ENCODE results near the gene KREMEN2.
"Not testable (repeated sequence)": the region's sequence is repeated elsewhere in the genome, so short reads cannot be mapped to it uniquely, and the experiment has no call there.

The KREMEN2 gene

DNA sequence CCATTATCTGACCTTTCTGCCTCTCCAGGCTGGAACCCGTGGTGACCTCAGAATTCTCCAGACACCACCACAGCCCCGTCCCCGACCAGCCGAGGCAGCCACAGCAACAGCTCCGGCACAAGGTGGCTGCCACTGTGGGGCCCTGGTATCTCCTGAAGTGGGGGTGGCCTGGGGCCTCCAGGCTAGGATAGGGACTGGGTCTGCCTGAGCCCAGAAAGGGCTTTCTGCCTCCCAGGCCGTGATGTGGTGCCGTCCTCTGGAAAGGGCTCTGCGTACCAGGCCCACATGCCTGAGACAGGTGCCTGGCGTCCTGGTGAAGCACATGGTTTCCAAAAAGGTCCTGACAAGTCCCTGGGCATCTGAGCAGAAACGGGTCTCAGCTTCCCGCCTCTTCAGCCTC, 35.3 kb upstream of the KREMEN2 start:
- no peaks in the 10 kb centered on the region for H3K36me3 ChIP-seq (ENCODE audit: insufficient read depth, low read length)
- H3K4me3 ChIP-seq (ENCODE audit: low read depth, low read length): no peak overlapping the region
- H3K4me1 ChIP-seq (ENCODE audit: control insufficient read depth, insufficient read depth, low read length, unreplicated experiment): no peaks in the 10 kb centered on the region
- H2AFZ ChIP-seq (ENCODE audit: low read length, unreplicated experiment): no peak overlapping the region
- H3K79me2 ChIP-seq (ENCODE audit: control insufficient read depth, insufficient read depth, low read length, unreplicated experiment): no peaks in the 10 kb centered on the region
- H3K27ac ChIP-seq (ENCODE audit: low read depth, low read length): no peak overlapping the region
- H3K27me3 ChIP-seq (ENCODE audit: insufficient read depth, low read length): no peaks in the 10 kb centered on the region

DNA sequence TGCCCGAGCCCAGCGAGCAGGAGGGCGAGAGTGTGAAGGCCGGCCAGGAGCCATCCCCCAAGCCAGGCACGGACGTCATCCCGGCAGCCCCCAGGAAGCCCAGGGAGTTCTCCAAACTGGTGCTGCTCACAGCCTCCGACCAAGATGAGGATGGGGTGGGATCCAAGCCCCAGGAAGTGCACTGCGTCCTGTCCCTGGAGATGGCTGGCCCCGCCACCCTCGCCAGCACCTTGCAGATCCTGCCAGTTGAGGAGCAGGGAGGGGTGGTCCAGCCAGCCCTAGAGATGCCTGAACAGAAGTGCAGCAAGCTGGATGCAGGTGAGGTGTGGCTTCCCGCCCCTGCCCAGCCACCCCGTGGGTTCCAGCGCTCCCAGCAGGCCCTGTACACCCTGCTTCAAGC, 34.4 kb upstream of the KREMEN2 start:
- H3K79me2 ChIP-seq (ENCODE audit: control insufficient read depth, insufficient read depth, low read length, unreplicated experiment): no peaks in the 10 kb centered on the region
- no peaks in the 10 kb centered on the region for H3K4me1 ChIP-seq (ENCODE audit: control insufficient read depth, insufficient read depth, low read length, unreplicated experiment)
- H3K4me3 ChIP-seq (ENCODE audit: low read depth, low read length): no peak overlapping the region
- H3K27me3 ChIP-seq (ENCODE audit: insufficient read depth, low read length): no peaks in the 10 kb centered on the region
- H2AFZ ChIP-seq (ENCODE audit: low read length, unreplicated experiment): no peak overlapping the region
- H3K27ac ChIP-seq (ENCODE audit: low read depth, low read length): no peak overlapping the region
- no peaks in the 10 kb centered on the region for H3K36me3 ChIP-seq (ENCODE audit: insufficient read depth, low read length)

DNA sequence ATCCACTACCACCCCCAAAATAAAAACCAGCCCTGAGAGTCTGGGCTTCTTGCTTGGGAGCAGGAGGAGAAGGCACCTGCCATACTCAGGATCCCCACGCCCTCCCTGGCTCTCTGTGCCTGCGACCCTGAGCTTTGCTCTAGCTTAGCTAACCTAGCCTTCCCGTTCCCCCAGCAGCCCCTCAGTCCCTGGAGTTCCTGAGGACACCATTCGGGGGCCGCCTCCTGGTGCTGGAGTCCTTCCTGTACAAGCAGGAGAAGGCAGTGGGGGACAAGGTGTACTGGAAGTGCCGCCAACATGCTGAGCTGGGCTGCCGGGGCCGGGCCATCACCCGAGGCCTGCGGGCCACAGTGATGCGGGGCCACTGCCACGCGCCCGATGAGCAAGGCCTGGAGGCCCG, 33.8 kb upstream of the KREMEN2 start:
- Histone ChIP-seq H3K36me3 (ENCODE audit: insufficient read depth, low read length) (no peaks in the 10 kb centered on the region), H3K27ac (ENCODE audit: low read depth, low read length) (no peak overlapping the region)

DNA sequence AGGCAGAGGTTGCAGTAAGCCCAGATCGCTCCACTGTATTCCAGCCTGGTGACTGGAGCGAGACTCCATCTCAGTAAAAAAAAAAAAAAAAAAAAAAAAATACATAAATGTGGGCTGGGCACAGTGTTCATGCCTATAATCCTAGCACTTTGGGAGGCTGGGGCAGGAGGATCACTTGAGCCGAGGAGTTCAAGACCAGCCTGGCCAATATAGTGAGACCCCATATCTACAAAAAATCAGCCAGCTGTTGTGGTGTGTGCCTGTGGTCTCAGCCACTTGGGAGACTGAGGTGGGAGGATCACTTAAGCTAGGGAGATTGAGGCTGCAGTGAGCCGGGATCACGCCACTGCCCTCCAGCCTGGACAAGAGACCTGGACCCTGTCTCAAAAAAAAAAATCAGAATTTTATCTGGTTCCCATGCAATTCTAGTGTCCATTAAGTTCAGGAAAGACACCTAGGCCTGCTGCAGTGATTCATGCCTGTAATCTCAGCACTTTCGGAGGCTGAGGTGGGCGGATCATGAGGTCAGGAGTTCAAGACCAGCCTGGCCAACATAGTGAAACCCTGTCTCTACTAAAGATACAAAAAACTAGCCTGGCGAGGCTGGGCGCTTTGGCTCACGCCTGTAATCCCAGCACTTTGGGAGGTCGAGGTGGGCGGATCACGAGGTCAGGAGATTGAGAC, 32.7 kb upstream of the KREMEN2 start:
- not testable (repeated sequence) for H3K4me1 ChIP-seq (ENCODE audit: control insufficient read depth, insufficient read depth, low read length, unreplicated experiment); H3K36me3 ChIP-seq (ENCODE audit: insufficient read depth, low read length)

More for the DNA sequence above, 33.8 kb upstream of the KREMEN2 start:
- H2AFZ ChIP-seq (ENCODE audit: low read length, unreplicated experiment): no peak overlapping the region
- H3K4me3 ChIP-seq (ENCODE audit: low read depth, low read length): no peak overlapping the region
- H3K79me2 ChIP-seq (ENCODE audit: control insufficient read depth, insufficient read depth, low read length, unreplicated experiment): no peaks in the 10 kb centered on the region
- H3K4me1 ChIP-seq (ENCODE audit: control insufficient read depth, insufficient read depth, low read length, unreplicated experiment): no peaks in the 10 kb centered on the region
- no peaks in the 10 kb centered on the region for H3K27me3 ChIP-seq (ENCODE audit: insufficient read depth, low read length)

DNA sequence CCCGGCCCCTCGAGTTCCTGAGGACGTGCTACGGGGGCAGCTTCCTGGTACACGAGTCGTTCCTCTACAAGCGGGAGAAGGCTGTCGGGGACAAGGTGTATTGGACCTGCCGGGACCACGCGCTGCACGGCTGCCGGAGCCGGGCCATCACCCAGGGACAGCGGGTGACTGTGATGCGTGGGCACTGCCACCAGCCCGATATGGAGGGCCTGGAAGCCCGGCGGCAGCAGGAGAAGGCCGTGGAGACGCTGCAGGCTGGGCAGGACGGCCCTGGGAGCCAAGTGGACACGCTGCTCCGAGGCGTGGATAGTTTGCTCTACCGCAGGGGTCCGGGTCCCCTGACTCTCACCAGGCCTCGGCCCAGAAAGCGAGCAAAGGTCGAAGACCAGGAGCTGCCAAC, 30.9 kb upstream of the KREMEN2 start:
- H3K27ac ChIP-seq (ENCODE audit: low read depth, low read length): no peak overlapping the region
- no peaks in the 10 kb centered on the region for H3K36me3 ChIP-seq (ENCODE audit: insufficient read depth, low read length)
- H3K4me1 ChIP-seq (ENCODE audit: control insufficient read depth, insufficient read depth, low read length, unreplicated experiment): no peaks in the 10 kb centered on the region
- H3K27me3 ChIP-seq (ENCODE audit: insufficient read depth, low read length): no peaks in the 10 kb centered on the region
- no peak overlapping the region for H2AFZ ChIP-seq (ENCODE audit: low read length, unreplicated experiment)
- H3K4me3 ChIP-seq (ENCODE audit: low read depth, low read length): no peak overlapping the region
- no peaks in the 10 kb centered on the region for H3K79me2 ChIP-seq (ENCODE audit: control insufficient read depth, insufficient read depth, low read length, unreplicated experiment)

More for the DNA sequence above, 32.7 kb upstream of the KREMEN2 start:
- not testable (repeated sequence) for H2AFZ ChIP-seq (ENCODE audit: low read length, unreplicated experiment); H3K79me2 ChIP-seq (ENCODE audit: control insufficient read depth, insufficient read depth, low read length, unreplicated experiment); H3K27me3 ChIP-seq (ENCODE audit: insufficient read depth, low read length); H3K4me3 ChIP-seq (ENCODE audit: low read depth, low read length); H3K27ac ChIP-seq (ENCODE audit: low read depth, low read length)

DNA sequence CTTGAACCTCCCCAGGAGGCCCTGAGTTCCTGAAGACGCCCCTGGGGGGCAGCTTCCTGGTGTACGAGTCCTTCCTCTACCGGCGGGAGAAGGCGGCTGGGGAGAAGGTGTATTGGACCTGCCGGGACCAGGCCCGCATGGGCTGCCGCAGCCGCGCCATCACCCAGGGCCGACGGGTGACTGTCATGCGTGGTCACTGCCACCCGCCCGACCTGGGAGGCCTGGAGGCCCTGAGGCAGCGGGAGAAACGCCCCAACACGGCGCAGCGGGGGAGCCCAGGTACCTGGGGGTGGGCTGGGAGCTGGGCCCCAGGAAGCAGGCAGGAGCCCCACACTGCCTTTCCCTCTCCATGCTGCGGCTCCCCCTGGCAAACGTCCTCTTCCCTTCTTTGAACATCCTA, 30.4 kb upstream of the KREMEN2 start:
- Histone ChIP-seq H3K4me1 (ENCODE audit: control insufficient read depth, insufficient read depth, low read length, unreplicated experiment) (no peaks in the 10 kb centered on the region), H3K79me2 (ENCODE audit: control insufficient read depth, insufficient read depth, low read length, unreplicated experiment) (no peaks in the 10 kb centered on the region), H3K27ac (ENCODE audit: low read depth, low read length) (no peak overlapping the region), H2AFZ (ENCODE audit: low read length, unreplicated experiment) (no peak overlapping the region), H3K4me3 (ENCODE audit: low read depth, low read length) (no peak overlapping the region), H3K27me3 (ENCODE audit: insufficient read depth, low read length) (no peaks in the 10 kb centered on the region), H3K36me3 (ENCODE audit: insufficient read depth, low read length) (no peaks in the 10 kb centered on the region)

DNA sequence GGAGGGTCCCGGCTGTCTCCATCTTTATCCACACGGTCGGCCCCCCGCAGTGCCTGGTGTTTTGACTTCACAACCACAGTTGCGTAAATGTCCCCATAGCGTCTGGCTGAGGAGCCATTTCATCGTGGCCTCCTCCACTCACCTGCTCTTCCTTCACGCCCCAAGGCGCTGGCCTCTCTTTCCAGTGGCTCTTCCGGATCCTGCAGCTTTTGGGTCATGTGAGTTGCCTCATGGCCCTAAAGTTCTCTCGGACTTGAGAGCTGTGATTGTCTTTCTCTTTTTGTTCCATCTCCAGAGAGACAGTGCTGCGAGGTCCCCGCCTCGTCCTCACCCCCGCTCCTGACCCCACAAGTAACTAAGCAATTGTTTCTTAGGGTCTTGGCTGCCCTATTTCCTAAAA, 29.6 kb upstream of the KREMEN2 start:
- Histone ChIP-seq H3K4me1 (ENCODE audit: control insufficient read depth, insufficient read depth, low read length, unreplicated experiment) (no peaks in the 10 kb centered on the region), H3K4me3 (ENCODE audit: low read depth, low read length) (no peak overlapping the region), H3K27me3 (ENCODE audit: insufficient read depth, low read length) (no peaks in the 10 kb centered on the region), H3K36me3 (ENCODE audit: insufficient read depth, low read length) (peaks cover 4% of the 10 kb centered on the region; the same call in 1 of the 2 replicates), H3K27ac (ENCODE audit: low read depth, low read length) (no peak overlapping the region), H3K79me2 (ENCODE audit: control insufficient read depth, insufficient read depth, low read length, unreplicated experiment) (no peaks in the 10 kb centered on the region), H2AFZ (ENCODE audit: low read length, unreplicated experiment) (no peak overlapping the region)

DNA sequence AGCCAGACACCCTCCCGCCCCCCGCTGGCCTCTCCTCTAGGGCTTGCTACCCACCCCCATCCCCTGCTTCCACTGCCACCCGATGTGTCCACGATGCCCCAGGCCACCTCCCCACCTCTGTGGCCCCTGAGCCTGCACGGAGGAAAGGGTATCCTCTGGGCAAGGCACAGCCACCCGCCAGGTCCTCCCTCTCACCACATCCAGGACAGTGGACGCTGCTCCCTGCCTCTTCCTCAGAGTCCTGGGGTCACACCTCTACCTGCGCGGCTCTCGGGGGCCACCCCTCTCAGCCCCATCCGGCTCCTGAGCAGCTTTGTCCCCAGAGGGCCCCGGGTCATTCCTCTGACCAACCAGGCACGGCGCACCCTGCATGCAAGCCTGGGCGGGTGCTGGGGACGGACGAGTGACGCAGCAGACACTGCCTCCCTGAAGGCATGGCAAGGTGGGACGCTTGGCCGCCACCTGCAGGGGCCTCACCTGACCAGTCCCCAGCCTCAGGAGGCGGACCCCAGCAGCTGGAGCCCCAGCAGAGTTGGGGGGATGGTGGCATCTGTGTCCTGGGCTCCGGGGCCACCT, 27.6 kb upstream of the KREMEN2 start:
- H3K4me1 ChIP-seq (ENCODE audit: control insufficient read depth, insufficient read depth, low read length, unreplicated experiment): no peaks in the 10 kb centered on the region
- peaks cover 14% of the 10 kb centered on the region; the same call in 1 of the 2 replicates for H3K36me3 ChIP-seq (ENCODE audit: insufficient read depth, low read length)
- H3K4me3 ChIP-seq (ENCODE audit: low read depth, low read length): no peak overlapping the region
- H3K79me2 ChIP-seq (ENCODE audit: control insufficient read depth, insufficient read depth, low read length, unreplicated experiment): no peaks in the 10 kb centered on the region
- no peak overlapping the region for H2AFZ ChIP-seq (ENCODE audit: low read length, unreplicated experiment)
- H3K27ac ChIP-seq (ENCODE audit: low read depth, low read length): no peak overlapping the region
- no peaks in the 10 kb centered on the region for H3K27me3 ChIP-seq (ENCODE audit: insufficient read depth, low read length)

DNA sequence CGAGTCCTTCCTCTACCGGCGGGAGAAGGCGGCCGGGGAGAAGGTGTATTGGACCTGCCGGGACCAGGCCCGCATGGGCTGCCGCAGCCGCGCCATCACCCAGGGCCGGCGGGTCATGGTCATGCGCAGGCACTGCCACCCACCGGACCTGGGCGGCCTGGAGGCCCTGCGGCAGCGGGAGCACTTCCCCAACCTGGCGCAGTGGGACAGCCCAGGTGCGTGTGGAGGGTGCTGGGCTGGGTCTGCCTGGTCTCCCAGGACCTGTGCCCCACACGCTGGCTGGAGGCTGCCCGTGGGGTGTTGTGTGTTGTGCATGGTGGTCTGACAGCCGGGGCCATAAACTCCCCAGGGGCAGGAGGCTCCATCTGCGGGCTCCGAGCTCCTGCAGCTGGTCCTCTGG, 26.9 kb upstream of the KREMEN2 start:
- Histone ChIP-seq H3K4me3 (ENCODE audit: low read depth, low read length) (no peak overlapping the region), H3K27me3 (ENCODE audit: insufficient read depth, low read length) (no peaks in the 10 kb centered on the region), H3K4me1 (ENCODE audit: control insufficient read depth, insufficient read depth, low read length, unreplicated experiment) (no peaks in the 10 kb centered on the region), H3K79me2 (ENCODE audit: control insufficient read depth, insufficient read depth, low read length, unreplicated experiment) (no peaks in the 10 kb centered on the region), H2AFZ (ENCODE audit: low read length, unreplicated experiment) (no peak overlapping the region), H3K27ac (ENCODE audit: low read depth, low read length) (no peak overlapping the region), H3K36me3 (ENCODE audit: insufficient read depth, low read length) (peaks cover 14% of the 10 kb centered on the region; the same call in 1 of the 2 replicates)

DNA sequence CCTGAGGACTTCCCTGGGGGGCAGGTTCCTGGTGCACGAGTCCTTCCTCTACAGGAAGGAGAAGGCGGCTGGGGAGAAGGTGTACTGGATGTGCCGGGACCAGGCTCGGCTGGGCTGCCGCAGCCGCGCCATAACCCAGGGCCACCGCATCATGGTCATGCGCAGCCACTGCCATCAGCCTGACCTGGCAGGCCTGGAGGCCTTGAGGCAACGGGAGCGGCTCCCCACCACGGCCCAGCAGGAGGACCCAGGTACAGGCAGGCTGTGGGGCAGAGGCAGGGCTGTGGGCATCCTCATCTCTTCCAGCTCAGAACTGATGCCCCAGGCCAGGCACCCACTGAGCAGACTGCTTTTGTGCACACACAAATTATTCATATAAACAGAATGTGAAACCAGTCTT, 25.9 kb upstream of the KREMEN2 start:
- no peak overlapping the region for H3K27ac ChIP-seq (ENCODE audit: low read depth, low read length)
- H3K27me3 ChIP-seq (ENCODE audit: insufficient read depth, low read length): no peaks in the 10 kb centered on the region
- no peaks in the 10 kb centered on the region for H3K4me1 ChIP-seq (ENCODE audit: control insufficient read depth, insufficient read depth, low read length, unreplicated experiment)
- peaks cover 14% of the 10 kb centered on the region; the same call in 1 of the 2 replicates for H3K36me3 ChIP-seq (ENCODE audit: insufficient read depth, low read length)
- H3K79me2 ChIP-seq (ENCODE audit: control insufficient read depth, insufficient read depth, low read length, unreplicated experiment): no peaks in the 10 kb centered on the region
- H2AFZ ChIP-seq (ENCODE audit: low read length, unreplicated experiment): no peak overlapping the region
- H3K4me3 ChIP-seq (ENCODE audit: low read depth, low read length): no peak overlapping the region

DNA sequence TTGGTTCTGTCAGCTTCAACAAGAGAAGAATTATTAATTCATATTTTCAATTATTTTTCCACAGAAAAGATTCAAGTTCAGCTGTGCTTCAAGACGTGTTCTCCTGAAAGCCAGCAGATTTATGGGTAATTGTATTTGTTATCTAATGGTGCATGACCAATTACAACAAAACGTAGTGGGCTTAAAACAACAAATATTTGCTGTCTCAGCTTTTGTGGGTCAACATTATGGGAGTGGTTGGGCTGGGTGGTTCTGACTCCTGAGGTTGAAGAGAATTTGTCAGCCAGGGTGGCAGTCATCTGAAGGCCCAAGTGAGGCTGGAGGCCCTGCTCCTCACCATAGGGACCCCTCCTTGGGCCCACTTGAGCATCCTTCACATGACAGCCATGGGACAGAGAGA, 24.1 kb upstream of the KREMEN2 start:
- no peaks in the 10 kb centered on the region for H3K27me3 ChIP-seq (ENCODE audit: insufficient read depth, low read length)
- no peak overlapping the region for H3K4me3 ChIP-seq (ENCODE audit: low read depth, low read length)
- peaks cover 14% of the 10 kb centered on the region; the same call in 1 of the 2 replicates for H3K36me3 ChIP-seq (ENCODE audit: insufficient read depth, low read length)
- no peak overlapping the region for H2AFZ ChIP-seq (ENCODE audit: low read length, unreplicated experiment)
- no peak overlapping the region for H3K27ac ChIP-seq (ENCODE audit: low read depth, low read length)
- no peaks in the 10 kb centered on the region for H3K79me2 ChIP-seq (ENCODE audit: control insufficient read depth, insufficient read depth, low read length, unreplicated experiment)
- no peaks in the 10 kb centered on the region for H3K4me1 ChIP-seq (ENCODE audit: control insufficient read depth, insufficient read depth, low read length, unreplicated experiment)

Measured in ACC112 (cell line).